Thoracic aorta (tissue), 2 donors: Measurements from ENCODE around the gene CDH23. TPM values are rescaled to one million over a fixed set of nuclear protein-coding genes. Genes with fewer than 3 reads are reported as not detected.

ENCODE experiments used
- ATAC-seq: fragments of 150-250 bp; one replicate; pipeline ENCODE4 v1.8.0; 2017; ENCODE audit warnings: low read depth; ENCODE audit not compliant: insufficient number of reproducible peaks, low FRiP score
- DNase-seq: peaks from one replicate; pipeline ENCODE4 v3.0.0-alpha.2; 2020; ENCODE audit warnings: low spot score
- H3K27ac ChIP-seq, 2 donors: fragments of 200-600 bp; sonication (generic); 1 replicate in 1 of 2; 2 replicates in 1 of 2; pipeline ENCODE4 v1.5.1; 2016; ENCODE audit warnings: mild to moderate bottlenecking in 2 of 2, moderate library complexity in 2 of 2
- H3K27me3 ChIP-seq: fragments of 200-600 bp; sonication (generic); replicated peaks from 2 replicates; pipeline ENCODE4 v1.6.0; 2016; ENCODE audit warnings: mild to moderate bottlenecking; ENCODE audit not compliant: insufficient read depth
- H3K36me3 ChIP-seq: fragments of 200-600 bp; sonication (generic); one replicate; pipeline ENCODE4 v1.5.1; 2016
- H3K4me1 ChIP-seq, 2 donors: fragments of 200-600 bp; sonication (generic); 1 replicate in 1 of 2; 2 replicates in 1 of 2; pipeline versions ENCODE4 v1.5.1 to v1.6.0; 2016; ENCODE audit warnings: low read depth in 2 of 2, mild to moderate bottlenecking in 1 of 2; ENCODE audit not compliant: control insufficient read depth in 1 of 2
- H3K4me3 ChIP-seq: fragments of 200-600 bp; sonication (generic); 2 replicates; pipeline ENCODE4 v1.5.1; 2016; ENCODE audit warnings: mild to moderate bottlenecking
- H3K9me3 ChIP-seq: fragments of 200-600 bp; sonication (generic); 2 replicates; pipeline ENCODE4 v1.5.1; 2016
- CTCF ChIP-seq: fragments of 200-600 bp; sonication (generic); IDR thresholded peaks from one replicate; pipeline ENCODE4 v1.5.1; 2019; ENCODE audit warnings: antibody characterized with exemption
- total RNA-seq, 2 donors: library from RNA; depleted of rRNA; stranded (reverse); fragments of >200 nt; gene quantifications; one replicate each; pipeline versions ENCODE4 v1.1.0 to v1.2.3, GENCODE V29; 2016

Gene CDH23
- total RNA-seq, 2 donors from 2014 or later, result 10.6 to 10.8 TPM

- Histone ChIP-seq H3K4me1 (no peaks in the 10 kb centered on the region), H3K9me3 (no peaks in the 10 kb centered on the region), H3K4me3 (no peak overlapping the region), H3K27ac (no peak overlapping the region), H3K27me3 (no peaks in the 10 kb centered on the region), H3K36me3 (no peaks in the 10 kb centered on the region)
- TF ChIP-seq CTCF, result no peak
- no peak for DNase-seq
- ATAC-seq, result no peak
Measured at GRCh38 chr10:71455035-71455434, 58.3 kb downstream of the CDH23 start.

GRCh38 chr10:71456631-71457030 lies 59.9 kb downstream of the CDH23 start:
- Histone ChIP-seq H3K27ac (no peak overlapping the region), H3K36me3 (no peaks in the 10 kb centered on the region), H3K4me3 (no peak overlapping the region), H3K4me1 (no peaks in the 10 kb centered on the region), H3K9me3 (no peaks in the 10 kb centered on the region), H3K27me3 (no peaks in the 10 kb centered on the region)
- TF ChIP-seq CTCF, result no peak
- DNase-seq (no peak), ATAC-seq (no peak)

GRCh38 chr10:71457908-71458307 lies 61.2 kb downstream of the CDH23 start:
- no peaks in the 10 kb centered on the region for H3K36me3 ChIP-seq
- no peaks in the 10 kb centered on the region for H3K4me1 ChIP-seq
- no peaks in the 10 kb centered on the region for H3K9me3 ChIP-seq
- no peak for DNase-seq
- no peak overlapping the region for H3K27ac ChIP-seq
- H3K4me3 ChIP-seq, result no peak overlapping the region
- H3K27me3 ChIP-seq, result no peaks in the 10 kb centered on the region
- TF ChIP-seq CTCF, result no peak
- ATAC-seq, result no peak

GRCh38 chr10:71458387-71458786 lies 61.7 kb downstream of the CDH23 start:
- Histone ChIP-seq H3K9me3 (no peaks in the 10 kb centered on the region), H3K4me3 (no peak overlapping the region), H3K27ac (no peak overlapping the region), H3K36me3 (no peaks in the 10 kb centered on the region), H3K4me1 (no peaks in the 10 kb centered on the region), H3K27me3 (no peaks in the 10 kb centered on the region)
- ATAC-seq (no peak), DNase-seq (no peak)
- TF ChIP-seq CTCF, result no peak

- Histone ChIP-seq H3K4me3 (no peak overlapping the region), H3K9me3 (no peaks in the 10 kb centered on the region), H3K27ac (no peak overlapping the region), H3K4me1 (no peaks in the 10 kb centered on the region), H3K36me3 (no peaks in the 10 kb centered on the region), H3K27me3 (no peaks in the 10 kb centered on the region)
- no peak for DNase-seq
- ATAC-seq, result no peak
- no peak for TF ChIP-seq CTCF
Measured at GRCh38 chr10:71459513-71459912, 62.8 kb downstream of the CDH23 start.
